SK-N-SH (cell line): ENCODE results near the gene POC1B. TPM values are rescaled to one million over a fixed set of nuclear protein-coding genes. Genes with fewer than 3 reads are reported as not detected.

Source experiments
- CTCF ChIA-PET: fragments of 300-600, 350-600 bp; formaldehyde crosslinking; extraction: SDS; loops from one replicate; lab custom pipeline; 2021; lab: Yijun Ruan, JAX
- POLR2A ChIA-PET: fragments of 350-600 bp; sonication (Branson Sonifier 250); formaldehyde crosslinking; extraction: SDS; loops from one replicate; lab custom pipeline; 2020; ENCODE audit warnings: antibody characterized with exemption, inconsistent platforms; lab: Yijun Ruan, JAX
- DNase-seq: peaks from one replicate; pipeline ENCODE4 v3.0.0; 2012
- H2AFZ ChIP-seq: fragments of 200-600 bp; sonication (generic); 2 replicates; pipeline ENCODE4 v1.8.1; 2016; ENCODE audit warnings: antibody characterized with exemption, mild to moderate bottlenecking, low read depth
- H3F3A ChIP-seq: fragments of 200-600 bp; sonication (generic); replicated peaks from 2 replicates; pipeline ENCODE3; 2016; ENCODE audit warnings: antibody characterized with exemption, mild to moderate bottlenecking; ENCODE audit not compliant: insufficient read depth
- H3K27ac ChIP-seq, 2 experiments: fragments of 200-500 bp in 1 of 2; fragments of 200-600 bp in 1 of 2; sonication (Bioruptor generic) in 1 of 2; sonication (generic), shearing (Covaris generic) in 1 of 2; 2 replicates each; pipeline versions ENCODE4 v1.5.1 to v1.6.1; 2014 to 2016; ENCODE audit warnings: low read depth in 2 of 2, inconsistent platforms in 1 of 2, low read length in 1 of 2, mild to moderate bottlenecking in 1 of 2, mixed read lengths in 1 of 2
- H3K27me3 ChIP-seq: fragments of 200-600 bp; sonication (generic), shearing (Covaris generic); 2 replicates; pipeline ENCODE4 v1.6.1; 2016; ENCODE audit warnings: mixed run types; ENCODE audit not compliant: insufficient read depth
- H3K36me3 ChIP-seq, 2 experiments: fragments of 200-500 bp in 1 of 2; fragments of 200-600 bp in 1 of 2; sonication (Bioruptor generic) in 1 of 2; sonication (generic) in 1 of 2; replicated peaks in 1 of 2; 2 replicates each; pipeline versions ENCODE3 to v1.5.1; 2014 to 2016; ENCODE audit warnings: low read length in 1 of 2, mild to moderate bottlenecking in 1 of 2; ENCODE audit not compliant: insufficient read depth in 2 of 2, control insufficient read depth in 1 of 2
- H3K4me1 ChIP-seq, 2 experiments: fragments of 200-500 bp in 1 of 2; fragments of 200-600 bp in 1 of 2; sonication (Bioruptor generic) in 1 of 2; sonication (generic), shearing (Covaris generic) in 1 of 2; 2 replicates each; pipeline versions ENCODE4 v1.5.1 to v1.6.1; 2014 to 2016; ENCODE audit warnings: low read depth in 1 of 2, low read length in 1 of 2, mixed run types in 1 of 2; ENCODE audit not compliant: insufficient read depth in 2 of 2, control insufficient read depth in 1 of 2
- H3K4me2 ChIP-seq: fragments of 200-600 bp; sonication (generic), shearing (Covaris generic); 2 replicates; pipeline ENCODE4 v1.6.1; 2017; ENCODE audit warnings: mixed run types
- H3K4me3 ChIP-seq, 2 experiments: fragments of 200-500 bp in 1 of 2; fragments of 200-600 bp in 1 of 2; sonication (Bioruptor generic) in 1 of 2; sonication (generic), shearing (Covaris generic) in 1 of 2; 2 replicates each; pipeline versions ENCODE4 v1.5.1 to v1.8.1; 2014 to 2016; ENCODE audit warnings: low read depth in 2 of 2, inconsistent platforms in 1 of 2, low read length in 1 of 2, mild to moderate bottlenecking in 1 of 2, mixed read lengths in 1 of 2, moderate library complexity in 1 of 2
- H3K79me2 ChIP-seq: fragments of 200-600 bp; sonication (generic); 2 replicates; pipeline ENCODE4 v1.8.1; 2017; ENCODE audit warnings: mild to moderate bottlenecking; ENCODE audit not compliant: insufficient read depth
- H3K9ac ChIP-seq: fragments of 200-600 bp; sonication (generic); 2 replicates; pipeline ENCODE4 v1.6.1; 2017; ENCODE audit warnings: mixed run types
- H3K9me2 ChIP-seq: fragments of 200-600 bp; sonication (generic); 2 replicates; pipeline ENCODE4 v1.6.1; 2017; ENCODE audit warnings: mixed run types
- H3K9me3 ChIP-seq: fragments of 200-600 bp; sonication (generic); 2 replicates; pipeline ENCODE4 v1.6.1; 2017; ENCODE audit warnings: mixed run types, mild to moderate bottlenecking, moderate library complexity
- H4K20me1 ChIP-seq: fragments of 200-600 bp; sonication (generic); 2 replicates; pipeline ENCODE4 v1.6.1; 2017; ENCODE audit warnings: mild to moderate bottlenecking, mixed run types; ENCODE audit not compliant: insufficient read depth
- CTCF ChIP-seq: fragments of 200-600 bp; sonication (generic); IDR thresholded peaks from 2 replicates; pipeline ENCODE4 v1.6.1; 2017; ENCODE audit warnings: antibody characterized with exemption, mild to moderate bottlenecking, moderate library complexity
- ELF1 ChIP-seq: IDR thresholded peaks from 2 replicates; pipeline ENCODE4 v1.4.0; 2012
- EP300 ChIP-seq, 2 experiments: IDR thresholded peaks; 2 replicates each; pipeline versions ENCODE4 v1.4.0 to v1.6.1; 2012; ENCODE audit warnings: borderline replicate concordance in 1 of 2, low read depth in 1 of 2, low read length in 1 of 2
- EZH2phosphoT487 ChIP-seq: fragments of 200-600 bp; sonication (generic); IDR thresholded peaks from 2 replicates; pipeline ENCODE4 v1.6.1; 2017; ENCODE audit warnings: low read depth, mixed run types, mild to moderate bottlenecking, antibody characterized with exemption, moderate library complexity, borderline replicate concordance
- FOXJ3 ChIP-seq: sonication (generic); formaldehyde crosslinking; IDR thresholded peaks from 2 replicates; pipeline ENCODE4 v1.5.1; 2020; ENCODE audit warnings: mild to moderate bottlenecking, missing genetic modification reagents
- GABPA ChIP-seq: IDR thresholded peaks from 2 replicates; pipeline ENCODE4 v1.4.0; 2012; ENCODE audit warnings: low read depth, mild to moderate bottlenecking
- IRF3 ChIP-seq: fragments of 150-350 bp; IDR thresholded peaks from 2 replicates; pipeline ENCODE4 v1.6.1; 2016; ENCODE audit warnings: mild to moderate bottlenecking, low read depth, low read length
- MEF2A ChIP-seq: IDR thresholded peaks from 2 replicates; pipeline ENCODE4 v1.4.0; 2012; ENCODE audit warnings: low read depth, borderline replicate concordance
- MXI1 ChIP-seq: IDR thresholded peaks from 2 replicates; pipeline ENCODE4 v1.6.1; 2012; ENCODE audit warnings: mild to moderate bottlenecking, low read depth, low read length, improper control_type of control experiment
- NFIC ChIP-seq: IDR thresholded peaks from 2 replicates; pipeline ENCODE4 v1.4.0; 2012; ENCODE audit warnings: borderline replicate concordance
- RAD21 ChIP-seq: IDR thresholded peaks from 2 replicates; pipeline ENCODE4 v1.6.1; 2012; ENCODE audit warnings: mild to moderate bottlenecking, low read length
- RCOR1 ChIP-seq: fragments of 150-350 bp; IDR thresholded peaks from 2 replicates; pipeline ENCODE4 v1.6.1; 2017; ENCODE audit warnings: antibody characterized with exemption, low read length
- RFX5 ChIP-seq: IDR thresholded peaks from 2 replicates; pipeline ENCODE4 v1.6.1; 2012; ENCODE audit warnings: mild to moderate bottlenecking, improper control_type of control experiment, low read length
- SMC3 ChIP-seq: IDR thresholded peaks from 2 replicates; pipeline ENCODE4 v1.6.1; 2012; ENCODE audit warnings: low read depth, low read length, improper control_type of control experiment
- TCF12 ChIP-seq: IDR thresholded peaks from 2 replicates; pipeline ENCODE4 v1.4.0; 2012
- USF1 ChIP-seq: IDR thresholded peaks from 2 replicates; pipeline ENCODE4 v1.4.0; 2012; ENCODE audit warnings: low read depth, borderline replicate concordance
- ZBTB33 ChIP-seq: IDR thresholded peaks from 2 replicates; pipeline ENCODE4 v1.4.0; 2012; ENCODE audit warnings: low read depth, borderline replicate concordance
- WGBS: methylation state at CpG from one replicate; pipeline ENCODE4 v1.1.6; 2017; ENCODE audit warnings: low lambda C conversion rate; 5-methylcytosine and 5-hydroxymethylcytosine counted together
- polyA plus RNA-seq, 3 experiments: library from polyadenylated mRNA; depleted of rRNA; stranded (reverse); fragments of >200 nt; gene quantifications; 2 replicates each; pipeline ENCODE4 v1.2.3, GENCODE V29; 2012

Gene POC1B
- polyA plus RNA-seq, 1 of the 3 experiments (the other 2 are of a cell fraction) = 4.0 TPM

- DNase-seq = peak; percentile 32
- H3K27me3 ChIP-seq = no peaks in the 10 kb centered on the region
- no peaks in the 10 kb centered on the region for H3K9me2 ChIP-seq
- no peaks in the 10 kb centered on the region for H4K20me1 ChIP-seq
- WGBS = 33% methylated on average over 8 of the region's 8 CpGs
- no peaks in the 10 kb centered on the region for H3K9me3 ChIP-seq
- POLR2A ChIA-PET = interaction anchor here (1.5 kb wide), 1 partner anchor 30 kb away, joined by 3 read pairs; no protein-coding TSS in a partner anchor
- H3K4me2 ChIP-seq = peak overlapping the region; percentile 46
- H3K4me1 ChIP-seq = peaks cover 27 to 35% of the 10 kb centered on the region in 2 experiments; a peak in 3 of 4 replicates
- no peak overlapping the region for H3K4me3 ChIP-seq
- no peak for TF ChIP-seq ZBTB33
- 0 out of 2 replicates have a peak, but pooled peaks have one; percentile 15 for TF ChIP-seq NFIC
- TF ChIP-seq FOXJ3 (CRISPR knock-in tag) = no peak
- 0 out of 2 replicates have a peak, but pooled peaks have one; percentile 21 for TF ChIP-seq GABPA
- peak; percentile 65; the same call in 1 of the 2 replicates for TF ChIP-seq TCF12
- no peak for TF ChIP-seq EZH2phosphoT487
- TF ChIP-seq SMC3 = no peak
- TF ChIP-seq ELF1 = no peak
- TF ChIP-seq MXI1 = peak; percentile 26; the same call in 1 of the 2 replicates
- no peak for TF ChIP-seq EP300 (IDR thresholded peaks at IDR 0.05; ENCODE audit: borderline replicate concordance in 1 of 2, low read depth in 1 of 2, low read length in 1 of 2)
- TF ChIP-seq RCOR1 = 0 out of 2 replicates have a peak, but pooled peaks have one; percentile 54
- no peak for TF ChIP-seq RFX5
- H3K27ac ChIP-seq = peak overlapping the region; percentile 35 to 88; a peak in 3 of 4 replicates
- CTCF ChIA-PET = no interaction called here
- no peak overlapping the region for H3K9ac ChIP-seq
- H3K36me3 ChIP-seq = no peaks in the 10 kb centered on the region
- H3K79me2 ChIP-seq = no peaks in the 10 kb centered on the region
- peak overlapping the region; percentile 61; the same call in 1 of the 2 replicates for H2AFZ ChIP-seq
- no peaks in the 10 kb centered on the region for H3F3A ChIP-seq
Measured at GRCh38 chr12:89384050-89384758, 141.6 kb downstream of the POC1B start.

- Histone ChIP-seq H3K4me1 (peaks cover 27 to 35% of the 10 kb centered on the region in 2 experiments; a peak in 3 of 4 replicates), H3K27me3 (no peaks in the 10 kb centered on the region), H3K9me3 (no peaks in the 10 kb centered on the region), H3K79me2 (no peaks in the 10 kb centered on the region), H3K4me3 (no peak overlapping the region), H4K20me1 (no peaks in the 10 kb centered on the region), H2AFZ (no peak overlapping the region), H3K27ac (peak overlapping the region; percentile 35 to 88; a peak in 3 of 4 replicates), H3K9ac (no peak overlapping the region), H3K36me3 (no peaks in the 10 kb centered on the region), H3F3A (no peaks in the 10 kb centered on the region), H3K4me2 (peak overlapping the region; percentile 46), H3K9me2 (no peaks in the 10 kb centered on the region)
- POLR2A ChIA-PET = interaction anchor here (1.5 kb wide), 1 partner anchor 29 kb away, joined by 3 read pairs; no protein-coding TSS in a partner anchor
- 93% methylated on average over 6 of the region's 6 CpGs for WGBS
- DNase-seq = peak; percentile 50
- CTCF ChIA-PET = no interaction called here
- TF ChIP-seq EP300 (IDR thresholded peaks at IDR 0.05; ENCODE audit: borderline replicate concordance in 1 of 2, low read depth in 1 of 2, low read length in 1 of 2) = peak in 1 of 2 experiments; percentile 78; a peak in 2 of 4 replicates
- TF ChIP-seq EZH2phosphoT487 = no peak
- no peak for TF ChIP-seq ELF1
- no peak for TF ChIP-seq RAD21
- no peak for TF ChIP-seq CTCF
- no peak for TF ChIP-seq USF1
- TF ChIP-seq TCF12 = peak; percentile 66
- no peak for TF ChIP-seq MEF2A
- no peak for TF ChIP-seq IRF3
- no peak for TF ChIP-seq SMC3
Measured at GRCh38 chr12:89383235-89384049, 142.4 kb downstream of the POC1B start.
